ENCODE data around the gene CPNE1.

GRCh38 chr20:35637276-35637675 is 27.4 kb downstream of the CPNE1 start:
- TF ChIP-seq REST (IDR thresholded peaks at IDR 0.05; ENCODE audit: insufficient replicate concordance, low read depth) (no peak), CTCF (IDR thresholded peaks at IDR 0.05; ENCODE audit: insufficient read depth, low read length) (no peak), POLR2AphosphoS5 (IDR thresholded peaks at IDR 0.05; ENCODE audit: low read depth) (no peak), GABPA (IDR thresholded peaks at IDR 0.05; ENCODE audit: low read depth) (no peak), SPI1 (IDR thresholded peaks at IDR 0.05; ENCODE audit: borderline replicate concordance, low read depth) (no peak)

All from HL-60 (cell line).